ENCODE measurements around the gene RNF150.
"Not testable (repeated sequence)": the region's sequence is repeated elsewhere in the genome, so short reads cannot be mapped to it uniquely, and the experiment has no call there.

RNF150 gene

DNA sequence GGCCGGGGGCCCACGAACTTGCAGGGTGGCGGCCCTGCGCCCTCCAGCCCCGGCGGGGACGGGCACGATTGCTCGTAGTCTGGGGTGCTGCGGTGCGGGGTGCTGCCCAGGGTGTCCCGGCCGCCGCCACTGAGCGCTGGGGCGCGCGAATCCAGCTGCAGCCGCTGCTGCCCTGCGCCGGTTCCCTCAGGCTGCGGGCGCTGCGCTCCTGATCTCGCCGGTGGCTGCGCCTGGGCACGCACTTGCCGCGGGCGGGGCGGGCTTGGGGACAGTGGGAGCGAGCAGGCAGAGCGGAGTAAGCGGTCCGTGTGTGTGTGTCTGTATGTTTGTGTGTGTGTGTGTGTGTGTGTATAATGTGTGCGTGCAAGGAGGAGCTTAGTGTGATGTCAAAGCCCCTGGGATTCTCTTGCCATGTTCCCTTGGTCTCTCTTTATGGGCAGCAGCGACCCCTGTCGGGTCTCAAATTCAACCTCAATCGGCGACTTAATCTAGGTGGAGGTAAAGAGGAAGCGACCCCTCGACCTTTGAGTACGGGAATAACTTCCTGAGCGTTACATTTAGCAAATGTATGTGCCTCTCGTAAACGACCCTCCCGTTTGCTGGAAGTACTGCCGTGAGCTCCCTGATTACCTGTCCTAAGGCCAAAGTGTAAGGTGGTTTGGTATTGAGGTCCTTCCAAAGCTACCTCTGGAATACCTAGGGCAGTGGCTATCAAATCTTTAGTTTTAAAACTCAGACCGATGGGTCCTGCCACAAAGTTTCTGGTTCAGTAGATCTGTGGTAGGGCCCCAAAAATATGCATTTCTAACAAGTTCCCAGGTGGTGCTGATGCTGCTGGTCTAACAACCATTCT lies at the start of gene RNF150:
TSS of gene RNF150 (minus strand) at position 324 of the 853 bp plus-strand sequence.
- peak; percentile 2 to 20 for DNase-seq

DNA sequence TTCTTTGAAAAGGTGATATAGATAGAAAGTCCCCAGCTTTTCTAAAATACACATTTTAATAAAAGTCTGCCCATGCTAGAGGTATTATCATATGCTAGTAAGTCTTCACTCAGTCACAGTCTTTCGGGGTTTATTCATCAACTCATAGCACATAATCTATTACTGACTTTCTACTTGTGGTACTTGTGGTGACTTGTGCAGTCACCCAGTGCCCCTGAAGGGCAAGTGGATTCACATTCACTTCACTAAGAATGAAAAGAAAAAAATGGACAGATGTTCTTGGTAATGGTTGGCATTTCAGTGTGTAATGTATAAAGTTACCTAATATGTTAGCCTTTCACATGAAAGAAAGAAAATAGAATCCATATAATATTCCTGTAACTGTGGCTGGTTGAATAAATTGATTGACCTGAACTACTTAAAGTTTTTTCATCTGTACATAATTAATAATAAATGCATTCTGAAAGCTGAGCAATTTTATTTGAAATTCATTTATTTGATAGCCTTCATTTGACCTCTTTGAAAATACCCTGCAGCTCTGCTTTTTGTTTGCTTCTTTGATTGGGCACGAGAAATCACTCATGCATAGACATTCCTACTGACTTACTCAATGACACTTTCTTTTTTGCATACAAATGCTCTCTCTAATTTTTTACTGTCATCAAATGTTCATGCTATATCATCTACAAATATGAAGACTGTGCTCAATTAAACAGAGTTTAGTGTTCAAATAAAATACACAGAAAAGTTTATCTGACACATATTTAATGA lies 47.9 kb upstream of the RNF150 start:
- no peak for DNase-seq

DNA sequence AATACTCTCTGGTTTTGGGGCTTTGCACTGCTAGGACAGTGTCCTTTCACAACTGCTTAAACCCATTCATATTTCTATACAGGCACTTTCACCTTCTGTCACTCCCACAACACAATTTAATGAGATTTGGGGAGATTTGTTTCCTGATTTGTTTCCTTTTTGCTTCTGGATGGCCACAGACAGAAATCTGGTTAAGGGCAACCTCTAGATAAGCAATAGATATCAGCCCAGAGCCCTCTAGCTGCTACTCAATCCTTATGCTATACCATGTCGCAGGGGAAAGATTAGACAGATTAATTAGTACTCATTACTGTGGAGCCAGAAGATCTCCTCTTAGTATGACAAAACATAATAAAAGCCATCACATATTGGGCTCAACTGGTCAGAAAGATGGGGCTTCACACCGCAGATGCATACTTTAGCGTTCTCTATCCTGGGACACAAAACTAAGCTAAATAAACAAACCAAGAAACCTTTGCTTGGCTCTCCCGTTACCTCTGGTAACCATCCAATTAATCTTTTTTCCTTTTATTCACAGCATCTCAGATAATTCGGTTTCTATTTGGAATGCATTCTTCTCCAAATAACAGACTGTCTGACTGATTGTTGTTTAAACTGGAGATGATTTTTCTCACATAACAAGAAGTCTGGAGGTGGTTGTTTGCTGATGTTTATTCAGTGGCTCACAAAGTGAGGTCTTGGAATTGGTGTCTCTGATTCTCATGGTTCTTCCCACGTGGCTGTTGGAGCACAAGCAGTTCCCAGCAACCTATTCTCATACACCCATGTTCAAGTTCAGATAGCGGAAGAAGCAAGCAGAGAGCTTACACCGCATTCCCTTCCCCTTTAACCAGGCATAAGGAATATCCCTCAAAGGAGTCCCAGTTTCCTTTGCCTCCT lies 46.5 kb upstream of the RNF150 start:
- DNase-seq: no peak

DNA sequence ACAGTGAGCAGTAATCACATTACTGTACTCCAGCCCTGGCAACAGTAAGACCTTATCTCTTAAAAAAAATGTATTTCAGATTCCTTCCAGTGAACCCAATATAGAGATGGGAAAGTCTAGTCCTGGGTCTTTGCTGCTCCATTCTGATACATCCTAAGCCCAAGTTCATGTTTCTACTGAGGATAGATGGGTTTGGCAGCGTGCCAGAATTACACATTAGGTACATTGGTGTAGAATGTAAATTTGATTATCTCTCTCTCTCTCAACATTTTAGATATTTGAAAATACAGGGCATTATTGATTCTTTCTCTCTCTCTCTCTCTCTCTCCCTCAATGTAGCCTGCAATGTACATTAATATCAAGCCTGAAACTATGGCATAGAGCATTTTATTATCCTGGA lies 43.9 kb upstream of the RNF150 start:
- DNase-seq: no peak

DNA sequence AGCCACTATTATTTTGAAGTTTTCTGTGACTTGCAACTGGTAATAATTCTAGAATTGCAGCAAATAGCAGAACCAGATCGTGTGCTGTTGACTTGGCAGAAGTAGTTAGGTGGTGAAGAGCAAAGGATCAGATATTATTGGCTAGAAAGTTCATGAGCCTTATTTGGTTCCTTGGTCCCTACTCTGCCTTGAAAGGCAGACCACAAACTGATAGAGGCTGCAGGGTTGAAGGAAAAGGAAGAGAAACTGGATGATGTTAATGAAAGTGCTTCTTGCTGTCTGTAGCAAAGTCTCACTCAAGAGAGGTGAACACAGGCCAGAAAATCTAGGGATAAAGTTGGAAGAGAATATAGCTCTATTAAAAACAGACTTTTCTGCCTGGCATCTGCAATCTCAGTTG lies 41.2 kb upstream of the RNF150 start:
- DNase-seq: no peak

DNA sequence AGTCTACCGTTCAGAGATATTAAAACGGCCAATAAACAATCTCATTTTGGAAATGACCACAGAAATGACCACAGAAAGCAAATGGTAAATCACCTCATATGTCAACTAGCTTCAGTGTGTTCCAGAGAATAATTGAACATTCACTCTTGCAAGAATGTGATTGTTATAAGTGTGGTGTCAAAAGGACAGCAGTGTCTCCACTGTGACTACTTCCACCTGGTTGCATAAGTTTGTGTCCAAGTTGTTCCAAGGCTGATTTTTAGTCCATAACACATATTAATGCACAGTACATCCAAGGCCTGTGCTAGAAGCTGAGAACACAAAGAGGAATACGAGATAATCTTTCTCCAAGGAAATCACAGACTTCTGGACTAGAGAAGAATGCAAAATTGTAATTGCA lies 37.4 kb upstream of the RNF150 start:
- DNase-seq: no peak

DNA sequence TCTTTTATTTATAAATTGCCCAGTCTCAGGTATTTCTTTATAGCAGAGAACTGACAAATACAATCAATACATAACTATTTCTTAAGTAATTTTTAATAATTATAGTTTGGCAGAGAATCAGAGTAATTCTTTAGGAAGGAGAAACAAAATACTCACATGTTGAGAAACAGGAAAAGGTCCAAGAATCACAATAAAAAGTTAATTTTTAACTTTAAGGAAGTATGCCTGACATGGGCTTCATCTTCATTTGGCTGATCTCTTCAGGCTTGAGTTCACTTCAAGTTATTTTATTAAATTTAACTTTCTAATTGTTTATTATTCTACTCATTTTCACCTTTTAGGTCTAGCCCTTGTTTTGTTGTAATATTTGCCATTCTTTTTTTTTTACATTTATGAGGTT lies 36.1 kb upstream of the RNF150 start:
- DNase-seq: no peak

DNA sequence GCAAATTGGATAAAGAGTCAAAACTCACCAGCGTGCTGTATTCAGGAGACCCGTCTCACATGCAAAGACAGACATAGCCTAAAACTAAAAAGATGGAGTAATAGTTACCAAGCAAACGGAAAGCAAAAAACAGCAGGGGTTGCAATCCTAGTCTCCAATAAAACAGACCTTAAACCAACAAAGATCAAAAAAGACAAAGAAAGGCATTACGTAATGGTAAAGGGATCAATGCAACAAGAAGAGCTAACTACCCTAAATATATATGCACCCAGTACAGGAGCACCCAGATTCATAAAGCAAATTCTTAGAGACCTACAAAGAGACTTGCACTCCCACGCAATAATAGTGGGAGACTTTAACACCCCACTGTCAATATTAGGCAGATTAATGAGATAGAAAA lies 31.7 kb upstream of the RNF150 start:
- DNase-seq: not testable (repeated sequence)

DNA sequence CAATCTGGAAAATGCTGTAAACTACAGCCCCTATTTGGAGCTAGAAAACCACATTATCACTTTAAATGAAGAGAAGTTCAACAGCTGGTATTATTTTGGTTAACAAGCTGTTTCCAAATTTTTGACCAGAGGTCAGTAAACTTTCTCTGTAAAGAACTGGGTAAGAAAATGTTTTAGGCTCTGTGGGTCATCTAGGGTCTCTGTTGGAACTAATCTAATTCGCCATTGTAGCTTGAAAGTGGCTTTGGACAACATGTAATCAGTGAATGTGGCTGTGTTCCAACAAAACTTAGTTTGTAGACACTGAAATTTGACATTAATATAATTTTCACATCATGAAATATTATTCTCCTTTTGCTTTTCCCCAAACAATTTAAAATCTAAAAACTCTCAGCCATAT lies 25.8 kb upstream of the RNF150 start:
- DNase-seq: no peak

DNA sequence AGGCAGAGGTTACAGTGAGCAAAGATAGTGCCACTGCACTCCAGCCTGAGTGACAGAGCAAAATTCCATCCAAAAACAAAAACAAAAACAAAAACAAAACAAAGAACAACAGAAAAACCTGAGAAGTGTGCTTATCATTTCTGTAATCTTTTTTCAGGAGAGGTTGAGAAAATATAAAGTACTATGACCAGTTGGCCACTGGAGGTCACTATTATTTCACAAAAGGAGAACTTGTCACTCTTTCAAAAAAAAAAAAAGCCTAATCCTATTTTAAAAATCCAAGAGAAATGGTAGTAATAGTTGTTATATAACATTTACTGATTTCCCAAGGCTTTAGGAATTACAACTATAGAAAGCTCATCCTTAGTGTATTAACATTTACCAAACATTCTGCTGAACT lies 24.9 kb upstream of the RNF150 start:
- DNase-seq: no peak

DNA sequence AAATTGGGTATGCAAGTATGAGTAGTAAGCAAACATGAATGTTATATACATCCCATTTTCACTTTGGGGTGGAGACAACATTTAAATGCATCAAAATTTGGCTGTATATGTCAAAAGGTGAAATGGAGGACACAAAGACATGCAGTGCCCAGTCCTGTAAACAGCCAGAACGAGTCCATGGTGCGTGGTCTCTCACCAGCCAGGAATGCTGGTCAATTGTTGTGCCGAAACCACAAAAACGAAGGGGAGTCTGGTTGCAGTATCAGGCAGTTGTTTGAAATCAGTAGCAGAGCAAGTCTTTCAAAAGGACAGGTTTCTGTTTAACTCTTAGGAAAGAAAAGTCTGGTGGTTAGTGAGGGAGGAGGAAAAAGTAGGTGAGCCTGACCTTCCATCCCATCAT lies 22.3 kb upstream of the RNF150 start:
- DNase-seq: no peak

DNA sequence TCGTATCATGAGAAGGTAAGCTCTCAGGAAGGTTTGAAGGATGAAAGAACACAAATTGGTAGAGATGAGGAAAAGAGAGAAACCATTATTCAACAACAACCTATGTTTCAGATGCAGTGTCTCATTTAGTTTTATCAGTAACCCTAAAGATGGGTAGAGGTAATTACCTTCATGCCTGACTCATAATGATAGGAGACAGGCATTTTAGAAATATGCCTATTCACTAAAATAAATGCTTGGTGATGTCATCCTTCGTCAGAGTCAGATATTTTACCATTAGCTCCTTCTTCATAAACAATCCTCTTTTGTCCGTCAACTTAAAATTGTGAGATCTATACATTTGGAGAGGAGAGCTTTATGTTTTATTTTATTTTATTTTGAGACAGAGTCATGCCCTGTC lies 21.5 kb upstream of the RNF150 start:
- no peak for DNase-seq

DNA sequence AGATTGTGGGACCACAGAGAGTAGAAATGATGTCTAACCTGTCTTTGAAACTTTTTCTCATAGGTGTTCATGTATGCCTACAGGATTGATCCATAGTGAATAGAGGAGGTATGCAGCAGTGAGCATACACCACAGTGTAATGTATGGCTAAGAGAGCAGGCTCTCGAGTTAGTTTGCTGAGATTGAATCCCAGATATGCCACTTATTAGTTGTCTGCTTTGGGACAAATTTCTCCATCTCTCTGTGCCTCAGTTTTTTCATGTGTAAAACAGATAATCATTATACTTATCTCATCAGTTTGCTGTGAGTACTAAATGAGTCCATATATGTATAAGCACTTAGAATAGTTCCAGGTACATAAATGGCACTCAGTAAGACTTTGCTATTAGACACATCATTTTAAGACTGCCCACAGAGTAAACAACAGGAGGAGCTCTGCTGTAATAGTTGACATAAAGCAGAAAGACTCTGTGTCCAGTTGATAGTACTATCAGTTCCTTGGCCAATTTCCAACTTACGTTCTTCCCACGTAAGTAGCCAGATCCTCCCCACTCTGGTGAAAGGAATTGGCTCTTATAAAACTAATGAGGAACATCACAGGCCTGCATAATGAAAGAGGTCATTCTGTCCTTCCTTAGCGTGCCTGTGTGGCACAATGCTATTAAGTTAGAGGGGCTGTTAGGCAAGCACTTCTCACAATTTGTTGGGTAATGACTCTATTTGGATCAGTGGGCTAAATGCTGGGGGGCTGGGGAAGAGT lies 20.7 kb upstream of the RNF150 start:
- no peak for DNase-seq

DNA sequence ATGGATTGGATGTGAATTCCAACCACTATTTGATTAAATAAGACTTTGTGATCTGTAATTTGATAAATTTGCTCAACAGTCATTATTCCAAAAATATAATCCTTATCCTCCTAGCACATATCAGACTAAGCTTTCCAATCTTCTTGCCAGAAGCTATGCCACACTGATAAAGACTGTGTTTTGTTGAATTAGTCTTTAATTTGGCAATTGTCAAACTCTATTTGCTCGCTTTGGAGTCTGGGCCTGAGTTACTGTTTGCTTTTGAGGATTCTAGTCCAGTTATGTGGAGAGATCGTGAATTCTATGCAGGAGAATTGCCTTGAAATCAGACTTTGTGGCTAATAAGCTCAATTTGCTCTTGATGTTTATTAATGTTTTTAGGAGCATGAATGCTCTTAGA lies 10.9 kb upstream of the RNF150 start:
- DNase-seq: no peak

DNA sequence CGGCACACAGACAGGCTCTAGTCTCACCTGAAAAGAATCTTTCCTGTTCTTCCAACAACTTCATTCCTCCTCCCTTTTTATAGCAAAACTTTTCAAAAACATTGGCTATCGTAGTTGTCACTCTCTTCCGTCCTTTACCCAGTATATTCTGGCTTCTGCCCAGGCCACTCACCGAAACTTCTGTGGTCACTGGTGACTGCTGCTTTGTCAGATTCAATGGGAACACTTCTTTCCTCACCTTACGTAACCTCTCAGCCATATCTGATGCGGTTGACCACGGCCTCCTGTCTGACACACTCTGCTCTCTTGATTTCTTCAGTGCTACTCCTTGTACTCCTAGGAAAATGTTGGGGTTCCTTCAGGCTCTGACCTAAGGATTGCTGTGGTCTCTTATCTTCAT lies 9.2 kb upstream of the RNF150 start:
- DNase-seq: no peak

DNA sequence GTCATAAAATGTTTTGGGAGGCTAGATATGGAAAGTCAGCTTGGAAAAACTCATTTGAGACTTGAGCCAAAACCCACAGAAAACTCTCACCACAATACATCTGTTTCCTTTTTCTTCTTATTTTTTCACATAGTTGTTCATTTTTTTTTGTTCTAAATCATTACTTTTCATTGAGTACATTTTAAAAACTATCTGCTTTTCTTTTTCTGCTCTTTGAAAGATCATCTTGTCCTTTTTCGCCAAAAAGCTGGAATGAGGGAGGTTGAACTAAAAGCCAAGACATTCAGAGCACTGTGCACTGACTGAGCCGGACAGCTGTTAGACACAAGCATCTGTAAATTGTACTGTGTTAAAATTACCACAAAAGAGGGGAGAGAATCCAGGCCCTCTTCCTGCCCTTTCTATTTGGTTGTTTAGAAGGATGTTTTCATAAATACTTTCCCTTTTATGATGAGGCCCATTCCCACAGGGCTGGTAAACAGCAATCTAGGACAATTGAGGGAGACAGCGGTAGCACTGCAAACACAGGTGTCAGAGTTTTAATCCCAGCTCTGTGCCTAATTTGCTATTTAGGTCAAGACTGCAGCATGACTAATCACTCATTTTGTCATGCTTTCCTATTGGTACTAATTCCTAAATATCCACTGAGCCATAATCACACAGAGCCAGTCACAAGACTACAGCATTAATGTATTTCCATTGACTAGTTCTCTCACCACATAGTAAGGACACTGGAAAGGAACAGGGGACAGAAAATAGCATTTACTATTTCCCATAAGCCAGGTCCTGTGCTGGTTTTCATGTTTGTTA lies 7.3 kb upstream of the RNF150 start:
- DNase-seq: no peak

DNA sequence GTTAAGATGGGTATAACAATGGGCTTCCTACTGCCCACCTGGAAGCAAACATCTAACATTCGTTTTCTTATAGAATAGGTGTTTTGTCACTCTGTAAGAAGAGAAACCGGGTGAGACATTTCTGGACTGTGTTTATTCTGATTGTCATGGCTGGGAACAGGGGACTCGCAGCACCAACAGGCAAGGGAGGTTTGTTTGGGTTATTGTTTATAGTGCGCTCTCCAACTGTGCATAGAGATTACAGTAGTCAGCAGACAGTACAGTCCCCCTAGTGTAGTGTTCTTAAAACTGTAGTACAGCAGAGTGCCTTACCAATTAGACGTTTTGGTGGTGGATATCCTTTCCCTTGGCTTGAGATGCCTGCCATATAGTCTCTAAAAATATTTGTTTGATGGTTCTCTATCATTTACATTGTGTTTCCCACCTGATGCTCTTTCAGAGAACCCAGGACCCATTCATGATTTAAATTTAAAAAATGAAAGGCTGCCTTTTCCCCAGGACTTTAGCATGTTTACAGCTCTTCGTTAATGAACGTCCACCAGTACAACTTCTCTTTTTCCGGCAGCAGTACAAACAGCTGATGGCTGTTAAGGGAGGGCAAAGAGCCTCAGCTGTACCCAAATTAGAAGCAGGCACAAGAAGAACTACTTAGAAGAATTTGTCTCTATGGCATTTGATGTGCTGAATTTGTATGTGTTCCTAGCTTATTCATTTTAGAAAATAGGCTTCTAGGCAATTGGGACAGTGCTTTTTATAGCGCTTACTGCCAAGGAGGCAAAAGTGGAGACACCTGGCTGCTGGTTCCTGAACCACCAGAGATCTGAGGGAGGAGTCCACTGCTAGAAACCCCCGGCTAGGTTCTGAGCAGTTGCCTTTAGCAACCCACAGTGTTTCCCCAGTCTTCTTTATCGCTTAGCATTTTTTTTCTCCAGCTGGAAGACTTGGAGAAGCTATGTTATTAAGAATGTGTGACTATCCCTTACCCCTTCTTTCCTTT lies 1.0 kb upstream of the RNF150 start:
- no peak for DNase-seq

DNA sequence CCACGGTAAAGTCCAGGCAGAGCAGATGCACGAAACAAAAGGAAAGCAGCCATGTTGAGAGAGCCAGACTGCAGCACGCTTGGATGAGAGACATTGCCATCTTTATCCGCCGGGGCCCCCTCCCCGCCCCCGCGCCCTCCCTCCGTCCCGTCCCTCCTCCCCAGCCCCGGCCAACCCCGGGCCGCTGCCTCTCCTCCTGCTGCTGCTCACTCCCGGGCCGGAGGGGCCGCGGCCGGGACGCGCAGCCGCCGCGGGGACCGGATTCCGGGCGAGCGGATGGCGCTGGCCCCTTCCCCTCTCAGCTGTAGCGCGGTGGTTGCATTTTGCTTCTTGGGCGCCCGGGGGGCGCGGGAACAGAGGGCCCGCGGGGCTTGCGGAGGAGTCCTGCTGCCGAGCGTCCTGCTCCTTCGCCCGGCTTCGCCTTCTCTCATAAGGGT lies 542 bp downstream of the RNF150 start:
- no peak for DNase-seq

DNA sequence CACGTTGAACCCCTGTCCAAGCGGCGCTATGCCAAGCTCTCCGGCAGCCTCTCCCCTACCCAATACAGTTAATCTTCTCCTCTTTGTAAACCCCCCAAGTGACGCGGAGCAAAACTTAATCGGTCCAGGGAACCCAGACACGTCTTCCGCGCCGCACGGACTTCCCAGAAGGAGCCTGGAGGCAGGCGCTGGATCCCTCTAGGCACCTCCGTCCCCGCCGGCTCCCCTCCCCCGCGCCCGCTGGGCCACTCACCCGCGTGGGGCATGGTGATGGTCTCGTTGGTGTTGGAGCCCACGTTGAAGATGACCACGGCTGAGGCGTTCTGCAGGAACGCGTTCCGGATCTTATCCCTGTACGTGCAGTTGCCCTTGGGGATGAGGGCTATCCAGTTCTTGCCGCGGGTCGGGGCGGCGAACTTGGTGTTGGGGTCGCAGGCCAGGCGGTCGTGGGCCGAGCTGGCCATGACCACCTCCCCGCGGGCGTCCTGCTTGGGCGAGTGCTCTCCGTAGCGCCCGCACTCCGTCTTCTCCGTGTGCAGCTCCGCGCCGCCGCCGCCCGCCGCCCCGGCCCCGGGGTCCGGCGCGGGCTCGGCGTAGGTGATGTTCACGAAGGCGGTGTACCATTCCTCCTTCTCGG lies 1.1 kb downstream of the RNF150 start:
- DNase-seq: no peak

DNA sequence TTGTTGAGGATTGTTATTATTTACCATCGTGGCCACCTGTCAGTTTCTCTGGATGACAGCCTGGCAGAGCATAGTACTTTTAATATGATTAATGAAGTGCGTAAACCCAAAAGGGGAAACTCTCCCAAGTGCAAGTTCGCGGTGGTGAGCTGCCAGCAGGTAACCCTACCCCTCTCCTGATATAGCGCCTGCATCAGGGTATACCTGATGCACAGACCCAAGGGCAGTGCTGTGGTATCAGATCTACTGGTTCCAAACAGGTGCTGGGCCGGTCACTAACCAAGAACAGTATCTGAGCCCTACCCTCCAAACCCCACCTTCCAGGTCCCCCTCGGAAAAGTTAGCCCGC lies 1.6 kb downstream of the RNF150 start:
- DNase-seq: no peak

All from stimulated activated CD4-positive, alpha-beta T cell treated with anti-CD3 and anti-CD28 coated beads, Interleukin-4, amount 100 ng/mL, for 4 hours (primary cell).